ENCODE measurements around the gene PLXNB1.
A peak's percentile ranks its signal among the peaks of the same experiment; 100 is the strongest.
"Not testable (repeated sequence)": the region's sequence is repeated elsewhere in the genome, so short reads cannot be mapped to it uniquely, and the experiment has no call there.

PLXNB1 gene, protein sequence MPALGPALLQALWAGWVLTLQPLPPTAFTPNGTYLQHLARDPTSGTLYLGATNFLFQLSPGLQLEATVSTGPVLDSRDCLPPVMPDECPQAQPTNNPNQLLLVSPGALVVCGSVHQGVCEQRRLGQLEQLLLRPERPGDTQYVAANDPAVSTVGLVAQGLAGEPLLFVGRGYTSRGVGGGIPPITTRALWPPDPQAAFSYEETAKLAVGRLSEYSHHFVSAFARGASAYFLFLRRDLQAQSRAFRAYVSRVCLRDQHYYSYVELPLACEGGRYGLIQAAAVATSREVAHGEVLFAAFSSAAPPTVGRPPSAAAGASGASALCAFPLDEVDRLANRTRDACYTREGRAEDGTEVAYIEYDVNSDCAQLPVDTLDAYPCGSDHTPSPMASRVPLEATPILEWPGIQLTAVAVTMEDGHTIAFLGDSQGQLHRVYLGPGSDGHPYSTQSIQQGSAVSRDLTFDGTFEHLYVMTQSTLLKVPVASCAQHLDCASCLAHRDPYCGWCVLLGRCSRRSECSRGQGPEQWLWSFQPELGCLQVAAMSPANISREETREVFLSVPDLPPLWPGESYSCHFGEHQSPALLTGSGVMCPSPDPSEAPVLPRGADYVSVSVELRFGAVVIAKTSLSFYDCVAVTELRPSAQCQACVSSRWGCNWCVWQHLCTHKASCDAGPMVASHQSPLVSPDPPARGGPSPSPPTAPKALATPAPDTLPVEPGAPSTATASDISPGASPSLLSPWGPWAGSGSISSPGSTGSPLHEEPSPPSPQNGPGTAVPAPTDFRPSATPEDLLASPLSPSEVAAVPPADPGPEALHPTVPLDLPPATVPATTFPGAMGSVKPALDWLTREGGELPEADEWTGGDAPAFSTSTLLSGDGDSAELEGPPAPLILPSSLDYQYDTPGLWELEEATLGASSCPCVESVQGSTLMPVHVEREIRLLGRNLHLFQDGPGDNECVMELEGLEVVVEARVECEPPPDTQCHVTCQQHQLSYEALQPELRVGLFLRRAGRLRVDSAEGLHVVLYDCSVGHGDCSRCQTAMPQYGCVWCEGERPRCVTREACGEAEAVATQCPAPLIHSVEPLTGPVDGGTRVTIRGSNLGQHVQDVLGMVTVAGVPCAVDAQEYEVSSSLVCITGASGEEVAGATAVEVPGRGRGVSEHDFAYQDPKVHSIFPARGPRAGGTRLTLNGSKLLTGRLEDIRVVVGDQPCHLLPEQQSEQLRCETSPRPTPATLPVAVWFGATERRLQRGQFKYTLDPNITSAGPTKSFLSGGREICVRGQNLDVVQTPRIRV (N-terminal part only)

DNA sequence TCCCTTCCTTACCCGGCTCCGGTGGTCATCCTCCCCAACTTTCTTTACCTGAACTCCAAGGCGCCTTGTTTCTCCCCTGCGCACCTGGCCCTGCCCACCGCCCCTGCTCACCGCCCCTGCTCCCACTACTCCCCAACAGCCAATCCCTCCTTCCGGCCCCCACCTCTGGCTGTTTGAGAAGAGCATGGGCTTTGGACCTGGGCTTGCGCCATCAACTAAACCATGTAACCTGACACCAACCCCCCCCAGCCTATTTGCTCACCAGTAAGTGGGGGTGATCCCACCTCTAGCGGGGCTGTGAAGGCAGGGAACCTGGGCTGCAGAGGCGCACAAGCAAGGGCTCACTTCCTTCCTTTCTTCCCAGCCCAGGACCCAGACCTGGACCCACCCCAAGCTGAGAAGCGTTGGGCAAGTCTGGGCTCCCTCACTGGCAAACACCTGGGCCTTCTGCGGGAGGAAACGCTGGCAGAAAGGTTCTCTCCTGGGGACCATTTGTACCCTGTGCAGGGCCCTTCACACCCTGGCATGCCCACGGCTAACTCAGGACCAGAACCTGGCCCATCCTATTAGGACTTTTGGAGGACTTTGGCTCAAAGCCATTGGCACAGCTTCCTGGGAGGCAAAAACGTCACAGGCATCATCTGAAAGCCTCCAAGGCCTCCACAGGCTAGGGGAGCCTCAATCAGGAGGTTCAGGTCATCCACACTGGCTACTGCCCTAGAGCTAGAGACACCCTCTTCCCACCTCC lies at the start of gene PLXNB1:
Gene PLXNB1, minus strand, starts transcription at position 127 of the 748 bp plus-strand sequence. CDS start 5,475 bp downstream, outside the sequence.
- DNase-seq (ENCODE audit: low read depth, low spot score) = peak; percentile 94

DNA sequence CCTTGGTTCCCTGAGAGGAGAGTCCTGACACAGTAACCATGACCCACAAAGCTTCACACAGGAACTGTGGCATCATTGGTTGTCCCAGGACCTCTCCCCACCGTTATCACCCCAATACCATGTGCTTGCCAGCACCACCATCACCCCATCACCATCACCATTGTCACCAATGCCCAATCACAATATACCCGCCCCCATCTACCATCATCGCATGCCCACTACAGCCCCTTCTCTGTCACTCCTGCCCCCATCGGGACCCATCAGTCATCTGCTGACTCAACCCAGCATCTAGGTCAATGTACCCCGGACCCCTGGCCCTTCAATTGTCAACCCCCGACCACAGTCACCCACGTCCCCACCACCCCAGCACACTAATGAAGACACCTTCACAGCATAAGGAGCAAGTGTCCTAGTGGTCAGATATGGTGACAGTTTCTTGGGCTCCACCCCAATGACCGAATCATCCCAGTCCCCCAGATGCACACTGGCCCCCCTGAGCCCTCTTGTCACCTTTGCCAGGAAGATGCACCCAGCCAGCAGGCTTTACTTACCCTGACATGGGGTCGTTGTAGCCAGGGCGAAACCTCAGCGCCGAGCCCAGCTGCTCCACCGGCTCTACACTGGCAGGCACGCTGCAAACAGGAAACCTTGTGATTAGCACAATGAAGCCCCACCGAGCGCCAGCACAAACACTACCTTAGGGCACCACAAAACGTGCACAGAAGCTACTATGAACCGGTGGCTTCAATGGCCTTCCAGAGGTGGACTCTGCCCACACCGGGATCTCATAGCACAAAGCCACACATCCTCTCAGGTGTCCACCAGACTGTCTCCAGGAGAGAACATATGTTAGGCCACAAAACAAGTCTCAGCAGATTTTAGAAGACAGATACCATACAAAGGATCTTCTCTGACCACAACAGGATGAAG lies 49.0 kb upstream of the PLXNB1 start:
- no peak for DNase-seq (ENCODE audit: low read depth, low spot score)

DNA sequence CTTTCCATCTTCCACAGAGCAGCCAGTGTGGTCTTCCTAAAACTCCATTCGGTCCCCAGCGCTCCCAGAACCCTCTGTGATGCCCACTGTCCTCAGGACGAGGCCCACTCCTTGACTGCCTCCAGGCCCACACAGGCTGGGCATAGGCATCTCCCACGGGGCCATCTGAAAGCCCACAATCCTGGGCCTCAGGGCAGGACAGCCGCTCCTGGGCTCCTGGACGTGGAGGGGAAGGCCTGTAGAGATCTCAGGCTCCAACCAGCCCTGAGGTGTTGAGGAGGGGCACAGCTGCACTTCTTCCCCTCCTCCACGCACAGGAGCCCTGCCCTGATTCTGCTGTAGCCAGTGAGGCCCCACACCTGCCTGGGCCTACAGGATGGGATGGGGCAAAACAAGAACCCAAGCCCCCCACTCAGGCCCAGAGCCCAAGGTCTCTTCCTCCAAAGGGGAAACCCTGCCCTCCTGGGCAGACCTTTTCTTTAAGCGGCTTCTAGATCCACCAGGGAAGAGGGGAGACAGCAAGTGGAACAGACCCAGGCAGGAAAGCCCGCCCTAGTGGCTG lies 48.2 kb upstream of the PLXNB1 start:
- DNase-seq (ENCODE audit: low read depth, low spot score) = no peak

DNA sequence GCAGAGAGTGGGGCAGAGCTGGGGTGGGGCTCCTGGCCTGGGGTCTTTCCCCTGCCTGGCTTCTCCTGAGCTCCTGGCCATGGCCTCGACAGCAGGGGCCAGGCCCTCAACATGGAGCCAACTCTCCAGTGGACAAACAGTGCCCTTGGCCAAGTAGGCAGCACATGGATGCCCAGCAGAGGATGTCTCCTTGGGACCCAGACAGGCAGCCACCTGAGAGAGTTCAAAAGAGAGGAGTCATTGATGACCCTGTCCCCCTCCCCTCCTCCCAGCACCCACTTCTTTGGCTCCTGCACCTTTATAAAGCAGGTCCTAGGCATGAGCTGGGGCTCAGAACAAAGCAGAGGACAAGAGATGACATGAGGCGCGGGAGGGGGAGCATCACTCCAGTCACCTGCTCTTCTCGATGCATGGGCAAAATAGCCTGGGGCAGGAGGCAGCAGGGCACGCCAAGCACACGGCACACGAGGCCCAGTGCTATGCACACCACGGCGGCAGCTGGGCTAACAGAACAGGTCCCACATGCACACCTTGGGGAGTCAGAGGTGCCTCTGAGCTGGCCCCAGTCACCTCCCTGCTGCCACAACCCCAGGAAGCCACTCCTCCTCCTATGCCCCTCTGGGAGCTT lies 46.7 kb upstream of the PLXNB1 start:
- DNase-seq (ENCODE audit: low read depth, low spot score) = no peak

DNA sequence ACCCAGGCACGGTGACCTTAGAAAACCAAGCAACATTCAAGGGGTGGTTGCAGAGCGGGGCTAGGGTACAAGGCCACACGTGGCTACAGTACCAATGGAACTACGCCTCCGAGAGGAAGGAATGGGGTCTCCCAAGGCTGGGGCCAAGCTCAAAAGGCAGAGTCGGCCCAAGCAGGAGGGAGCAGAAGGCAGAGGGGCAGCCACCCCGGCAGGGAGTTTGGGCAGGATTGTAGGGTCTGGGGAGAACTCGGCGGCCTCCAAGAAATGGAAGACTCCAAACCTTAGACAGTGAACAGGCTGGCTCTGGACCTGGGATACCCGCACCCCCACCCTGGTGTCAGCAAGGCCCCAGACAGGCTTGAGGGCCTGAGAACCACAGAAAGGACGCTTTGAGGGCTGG lies 45.3 kb upstream of the PLXNB1 start:
- DNase-seq (ENCODE audit: low read depth, low spot score) = no peak

DNA sequence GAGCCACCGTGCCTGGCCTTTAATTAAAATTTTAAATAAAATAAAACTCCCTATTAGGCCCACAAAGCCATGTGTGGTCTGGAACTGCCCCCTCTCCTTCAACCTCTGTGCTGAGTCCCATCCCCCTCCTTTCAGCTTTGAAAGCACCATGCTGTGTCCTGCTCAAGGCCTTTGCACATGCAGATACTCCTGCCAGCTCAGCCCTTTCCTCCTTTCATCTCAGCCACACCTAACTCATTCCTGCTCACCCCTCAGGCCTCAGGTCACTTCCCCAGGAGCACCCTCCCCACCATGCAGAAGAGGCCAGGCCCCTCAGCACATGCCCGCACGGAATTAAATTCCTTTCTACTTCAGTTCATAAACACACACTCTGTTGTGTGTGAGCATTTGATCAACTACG lies 44.7 kb upstream of the PLXNB1 start:
- DNase-seq (ENCODE audit: low read depth, low spot score) = peak; percentile 100

DNA sequence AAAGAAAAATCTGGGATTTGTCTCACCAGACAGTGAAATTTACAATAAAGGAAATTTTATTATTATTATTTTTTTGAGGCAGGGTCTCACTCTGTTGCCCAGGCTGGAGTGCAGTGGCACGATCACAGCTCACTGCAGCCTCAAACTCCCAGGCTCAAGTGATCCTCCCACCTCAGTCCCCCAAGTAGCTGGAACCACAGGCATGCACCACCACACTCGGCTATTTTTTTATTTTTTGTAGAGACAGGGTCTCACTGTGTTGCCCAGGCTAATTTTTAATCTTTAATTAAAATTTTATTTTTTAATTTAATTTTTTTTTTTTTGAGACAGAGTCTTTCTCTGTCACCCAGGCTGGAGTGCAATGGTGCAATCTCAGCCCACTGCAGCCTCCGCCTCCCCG lies 44.1 kb upstream of the PLXNB1 start:
- not testable (repeated sequence) for DNase-seq (ENCODE audit: low read depth, low spot score)

DNA sequence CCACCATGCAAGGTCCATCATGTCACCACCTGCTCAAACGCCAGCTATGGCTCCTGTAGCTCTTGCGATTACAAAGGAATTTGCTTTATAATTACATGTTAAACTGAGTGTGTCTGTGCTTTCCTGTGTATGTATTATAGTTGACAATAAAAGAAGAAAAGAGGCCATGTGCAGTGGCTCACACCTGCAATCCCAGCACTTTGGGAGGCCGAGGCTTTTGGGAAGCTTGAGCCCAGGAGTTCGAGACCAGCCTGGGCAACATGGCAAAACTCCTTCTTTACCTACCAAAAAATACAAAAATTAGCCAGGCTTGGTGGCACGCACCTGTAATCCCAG lies 43.7 kb upstream of the PLXNB1 start:
- no peak for DNase-seq (ENCODE audit: low read depth, low spot score)

DNA sequence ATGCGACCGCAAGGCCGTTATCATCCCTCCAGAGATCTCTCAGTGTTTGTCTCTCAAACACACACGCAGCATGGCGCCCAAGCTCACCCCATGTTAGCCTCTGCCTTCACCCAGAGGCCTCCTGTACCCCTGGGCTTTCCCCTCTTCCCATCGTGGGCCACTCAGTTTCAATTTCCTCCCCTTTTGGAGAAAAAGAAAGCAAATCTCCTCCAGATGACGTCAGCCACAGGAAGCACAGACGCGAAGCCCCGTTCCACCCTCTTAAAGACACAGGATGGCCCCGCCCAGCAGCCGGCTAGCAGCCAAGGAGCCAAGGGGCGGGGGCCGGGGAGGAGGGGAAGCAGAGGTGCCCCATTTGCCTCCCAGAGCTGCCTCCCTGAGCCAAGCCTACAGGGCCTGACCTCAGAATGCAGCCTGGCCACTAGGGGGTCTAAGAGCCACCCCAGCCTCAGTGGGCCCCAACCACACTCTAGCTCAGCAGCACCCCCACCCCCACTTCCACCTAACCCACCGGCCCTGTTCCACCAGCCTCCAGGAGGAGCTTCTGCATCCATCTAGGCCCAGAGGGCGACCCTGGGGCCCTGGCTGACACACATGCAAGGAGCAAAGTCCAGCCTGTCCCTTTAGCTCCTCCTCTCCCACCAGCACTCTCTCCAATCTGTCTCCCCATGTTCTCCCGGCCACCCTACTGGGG lies 43.2 kb upstream of the PLXNB1 start:
- peak; percentile 86 for DNase-seq (ENCODE audit: low read depth, low spot score)

DNA sequence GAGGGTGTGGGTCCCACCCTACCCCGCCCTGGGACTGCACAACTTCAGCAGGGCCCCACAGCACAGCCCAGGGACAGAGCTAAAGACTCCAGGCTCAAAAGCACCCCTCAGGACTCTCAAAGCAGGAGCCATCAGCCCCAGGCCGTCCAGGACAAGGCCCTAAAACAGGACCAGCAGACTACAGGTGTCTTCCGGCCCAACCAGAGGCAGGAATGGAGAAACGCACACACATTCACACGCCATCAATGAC lies 42.7 kb upstream of the PLXNB1 start:
- no peak for DNase-seq (ENCODE audit: low read depth, low spot score)

DNA sequence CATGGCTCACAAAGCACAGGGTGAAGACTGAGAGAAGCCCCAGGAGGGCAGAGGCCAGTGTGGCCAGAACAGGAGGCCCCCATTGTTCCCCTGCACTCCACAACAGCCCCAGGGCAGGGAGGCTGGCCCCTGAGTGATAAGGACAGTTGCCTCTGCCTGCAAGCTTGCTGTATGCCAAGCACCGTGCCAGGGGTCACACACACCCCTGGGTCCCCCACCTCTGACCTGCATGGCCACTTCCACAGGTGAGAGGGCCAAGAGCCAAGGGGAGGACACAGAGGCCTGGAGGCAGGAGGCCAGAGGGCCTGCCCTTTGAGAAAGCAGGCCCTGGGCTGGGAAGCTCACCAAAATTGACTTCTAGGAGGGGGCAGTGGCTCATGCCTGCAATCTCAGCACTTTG lies 40.4 kb upstream of the PLXNB1 start:
- DNase-seq (ENCODE audit: low read depth, low spot score) = no peak

DNA sequence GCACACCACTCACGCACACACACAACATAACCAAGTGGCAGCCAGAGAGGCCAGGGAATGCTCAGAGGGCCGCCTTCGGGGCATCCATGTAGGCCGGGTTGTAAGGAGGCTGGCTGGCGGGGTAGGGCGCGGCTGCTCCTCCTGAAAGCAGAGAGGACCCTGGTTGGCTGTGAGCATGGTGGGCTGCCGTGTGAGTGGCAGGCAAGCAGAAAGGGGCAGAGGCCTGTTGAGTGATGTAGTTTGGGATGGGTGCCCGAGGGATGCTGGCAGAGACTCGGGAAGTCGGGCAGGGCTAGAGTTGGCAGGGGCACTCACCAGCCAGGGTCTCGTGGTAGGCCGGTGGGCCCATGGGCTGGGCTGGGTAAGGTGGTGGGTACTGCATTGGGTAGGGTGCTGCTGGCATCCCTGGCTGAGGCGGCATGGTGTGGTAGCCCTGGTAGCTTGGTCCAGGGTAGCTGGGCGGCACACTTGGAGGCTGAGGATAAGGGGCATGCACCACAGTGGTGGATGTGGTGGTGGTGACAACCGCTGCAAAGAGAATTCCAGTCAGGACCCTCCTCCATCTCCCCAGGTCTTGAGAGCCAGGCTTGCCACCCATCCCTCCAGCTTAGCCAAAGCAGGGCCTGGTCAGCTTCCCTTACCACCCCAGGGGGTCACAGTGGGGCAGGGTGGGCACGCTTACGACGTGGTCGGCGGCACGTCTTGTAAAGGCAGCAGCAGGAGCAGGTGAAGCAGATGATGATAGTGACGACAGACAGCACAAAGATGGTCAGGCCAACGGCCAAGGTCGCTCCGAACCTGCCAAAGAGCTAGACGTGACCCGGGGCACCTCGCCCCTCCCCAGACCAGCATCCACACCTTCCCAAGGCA lies 39.4 kb upstream of the PLXNB1 start:
- DNase-seq (ENCODE audit: low read depth, low spot score) = no peak

DNA sequence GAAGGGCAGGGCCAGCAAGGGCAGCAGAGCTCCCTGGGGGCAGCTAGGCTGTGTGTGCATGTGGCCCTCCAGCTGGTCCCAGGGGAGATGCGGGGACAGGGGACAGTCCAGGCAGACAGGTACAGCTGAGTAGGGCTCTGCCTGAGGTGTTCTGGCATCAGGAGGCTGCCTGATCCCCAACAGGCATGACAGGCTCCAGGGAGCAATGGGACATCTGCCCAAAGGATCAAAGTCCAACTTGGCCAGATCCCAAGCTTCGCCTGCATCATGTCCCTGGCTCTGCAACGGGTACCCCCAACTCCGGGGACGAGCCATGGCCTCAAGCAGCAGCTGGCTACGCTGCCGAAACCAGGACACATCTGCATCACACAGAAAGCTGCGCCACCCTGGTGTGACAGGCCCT lies 38.4 kb upstream of the PLXNB1 start:
- no peak for DNase-seq (ENCODE audit: low read depth, low spot score)

DNA sequence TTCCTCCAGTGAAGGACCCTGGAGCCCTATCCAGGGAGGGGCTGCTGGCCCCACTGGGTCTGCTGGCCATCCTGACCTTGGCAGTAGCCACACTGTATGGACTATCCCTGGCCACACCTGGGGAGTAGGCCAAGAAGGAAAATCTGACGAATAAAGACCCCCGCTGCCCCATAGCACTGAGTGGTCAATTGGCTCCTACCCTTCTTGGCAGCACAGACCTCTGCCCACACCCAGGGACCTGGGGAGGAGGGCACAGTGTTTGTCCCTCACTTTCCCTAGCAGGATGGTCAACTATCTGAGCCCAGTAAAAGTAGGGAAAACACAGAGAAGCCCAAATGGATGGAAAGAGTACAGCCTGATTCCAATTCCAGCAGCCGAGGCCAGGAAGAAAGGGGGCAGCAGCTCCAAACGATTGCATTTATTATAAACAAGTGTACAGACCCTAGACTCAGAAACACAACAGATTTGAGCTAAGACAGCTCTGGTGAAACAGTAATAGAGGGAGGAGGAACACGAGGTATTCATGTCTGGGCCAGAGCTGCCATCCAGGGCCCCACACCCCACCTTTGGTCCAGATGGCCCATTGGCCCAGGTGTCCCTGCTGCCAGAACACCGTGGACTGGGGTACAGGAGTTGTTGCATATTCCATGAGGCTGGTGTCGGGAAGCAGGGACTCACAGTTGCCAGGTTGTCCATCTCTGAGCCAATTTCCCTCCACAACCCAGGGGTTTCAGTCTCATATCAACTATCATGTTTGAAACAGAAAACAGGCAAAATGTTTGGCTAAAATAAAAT lies 37.8 kb upstream of the PLXNB1 start:
- no peak for DNase-seq (ENCODE audit: low read depth, low spot score)

DNA sequence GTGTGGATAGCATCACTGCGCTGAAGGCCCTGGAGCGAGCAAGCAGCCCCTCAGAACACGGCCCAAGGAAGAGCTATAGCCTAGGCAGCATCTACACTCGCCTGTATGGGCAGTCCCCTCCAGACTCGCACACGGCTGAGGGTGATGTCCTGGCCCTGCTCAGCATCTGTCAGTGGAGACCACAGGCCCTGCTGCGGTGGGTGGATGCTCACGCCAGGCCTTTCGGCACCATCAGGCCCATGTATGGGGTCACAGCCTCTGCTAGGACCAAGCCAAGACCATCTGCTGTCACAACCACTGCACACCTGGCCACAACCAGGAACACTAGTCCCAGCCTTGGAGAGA lies 37.2 kb upstream of the PLXNB1 start:
- DNase-seq (ENCODE audit: low read depth, low spot score) = no peak

DNA sequence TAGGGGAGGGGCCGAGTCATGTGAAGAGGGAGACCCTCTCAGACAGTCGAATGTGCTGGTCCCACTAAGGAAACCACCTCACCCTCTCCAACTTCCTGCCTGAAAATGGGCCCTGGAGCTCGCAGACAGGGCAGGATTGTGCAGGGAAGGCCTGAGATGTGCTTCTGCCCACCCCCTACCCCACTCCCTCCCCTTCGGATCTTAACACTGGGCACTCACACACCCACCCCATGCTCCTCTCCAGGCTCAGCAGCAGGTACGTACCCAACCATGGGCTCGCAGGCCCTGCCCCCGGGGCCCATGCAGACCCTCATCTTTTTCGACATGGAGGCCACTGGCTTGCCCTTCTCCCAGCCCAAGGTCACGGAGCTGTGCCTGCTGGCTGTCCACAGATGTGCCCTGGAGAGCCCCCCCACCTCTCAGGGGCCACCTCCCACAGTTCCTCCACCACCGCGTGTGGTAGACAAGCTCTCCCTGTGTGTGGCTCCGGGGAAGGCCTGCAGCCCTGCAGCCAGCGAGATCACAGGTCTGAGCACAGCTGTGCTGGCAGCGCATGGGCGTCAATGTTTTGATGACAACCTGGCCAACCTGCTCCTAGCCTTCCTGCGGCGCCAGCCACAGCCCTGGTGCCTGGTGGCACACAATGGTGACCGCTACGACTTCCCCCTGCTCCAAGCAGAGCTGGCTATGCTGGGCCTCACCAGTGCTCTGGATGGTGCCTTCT lies 36.7 kb upstream of the PLXNB1 start:
- DNase-seq (ENCODE audit: low read depth, low spot score) = no peak
